ENCODE measurements around the gene PNPLA3. TPM values are rescaled to one million over a fixed set of nuclear protein-coding genes. Genes with fewer than 3 reads are reported as not detected.
A peak's percentile ranks its signal among the peaks of the same experiment; 100 is the strongest.

Gene PNPLA3
- total and polyA plus RNA-seq, 9 of the 15 experiments (the other 6 are each of a cell fraction or from before 2014, with no cell fraction given): 0.20 to 0.48 (median 0.38) TPM; not detected in 6

GRCh38 chr22:43993072-43993760, 69.6 kb downstream of the PNPLA3 start (continued):
- TF ChIP-seq REST (IDR thresholded peaks at IDR 0.05; ENCODE audit: borderline replicate concordance) (peak; percentile 76), REST (CRISPR knock-in tag; IDR thresholded peaks at IDR 0.05; ENCODE audit: low read depth) (no peak), ZNF354B (CRISPR knock-in tag; IDR thresholded peaks at IDR 0.05) (no peak), SIX5 (IDR thresholded peaks at IDR 0.05; ENCODE audit: borderline replicate concordance in 1 of 2, insufficient read depth in 1 of 2, low read depth in 1 of 2, low read length in 2 of 2) (no peak), SFPQ (IDR thresholded peaks at IDR 0.05; ENCODE audit: low read depth, low read length) (no peak), ZNF780A (CRISPR knock-in tag; IDR thresholded peaks at IDR 0.05) (no peak), ESRRB (CRISPR knock-in tag; IDR thresholded peaks at IDR 0.05; ENCODE audit: borderline replicate concordance) (no peak), CTCF (IDR thresholded peaks at IDR 0.05 in 2 of 3, conservative IDR thresholded peaks at IDR 0.05 in 1 of 3; ENCODE audit: insufficient read depth in 2 of 3, low read depth in 1 of 3, low read length in 3 of 3) (peak; percentile 73 to 87 (median 85)), SPI1 (IDR thresholded peaks at IDR 0.05; ENCODE audit: borderline replicate concordance, low read depth, low read length) (0 out of 2 replicates have a peak, but pooled peaks have one; percentile 15), E2F3 (CRISPR knock-in tag; IDR thresholded peaks at IDR 0.05) (no peak)

Measured in K562 (cell line).